Stimulated activated CD4-positive, alpha-beta T cell treated with anti-CD3 and anti-CD28 coated beads, Interleukin-12 subunit alpha, Interleukin-12 subunit beta, amount 100 ng/mL, for 24 hours (primary cell): ENCODE measurements around the gene CSAD.
"Not testable (repeated sequence)": the region's sequence is repeated elsewhere in the genome, so short reads cannot be mapped to it uniquely, and the experiment has no call there.

Source experiments
- DNase-seq, 2 experiments: peaks; one replicate each; pipeline ENCODE4 v3.0.0-alpha.2; 2020; ENCODE audit warnings: low read depth in 2 of 2

CSAD gene

DNA sequence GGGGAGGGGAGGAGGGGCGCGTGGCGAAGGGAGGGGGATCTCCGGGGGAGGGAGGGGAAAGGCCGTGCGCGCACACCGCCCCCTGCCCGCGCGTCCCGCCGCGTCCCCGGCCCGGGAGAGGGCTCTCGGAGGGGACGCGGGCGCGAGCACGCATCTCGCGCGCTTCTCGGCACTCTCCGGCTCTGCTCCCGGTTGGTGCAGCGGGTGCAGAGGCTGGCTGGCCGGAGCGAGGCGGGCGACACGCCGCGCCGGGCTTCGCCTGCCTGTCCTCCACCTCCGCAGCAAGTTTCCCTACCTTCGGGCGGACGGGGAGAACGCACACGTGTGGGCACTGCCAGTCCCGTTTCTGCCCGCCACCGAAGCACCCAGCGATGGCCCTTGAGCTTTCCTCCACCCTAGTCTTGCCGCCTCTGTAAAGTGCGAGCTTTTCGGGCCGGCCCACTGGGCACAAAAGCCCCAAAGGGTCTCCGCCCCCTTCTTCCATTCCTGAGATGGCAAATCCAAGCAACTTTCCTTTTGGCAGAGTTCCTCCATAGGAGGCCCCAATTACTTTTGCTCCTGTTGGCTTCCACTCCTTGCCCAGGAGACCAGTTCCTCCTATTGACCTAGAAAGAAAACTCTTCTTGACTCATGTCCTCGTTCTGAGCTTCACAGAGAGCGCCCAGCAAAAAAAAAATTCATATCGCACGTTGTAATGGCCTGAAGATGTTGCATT is 363 bp upstream of the CSAD start:
- peak; percentile 60 to 72 for DNase-seq

DNA sequence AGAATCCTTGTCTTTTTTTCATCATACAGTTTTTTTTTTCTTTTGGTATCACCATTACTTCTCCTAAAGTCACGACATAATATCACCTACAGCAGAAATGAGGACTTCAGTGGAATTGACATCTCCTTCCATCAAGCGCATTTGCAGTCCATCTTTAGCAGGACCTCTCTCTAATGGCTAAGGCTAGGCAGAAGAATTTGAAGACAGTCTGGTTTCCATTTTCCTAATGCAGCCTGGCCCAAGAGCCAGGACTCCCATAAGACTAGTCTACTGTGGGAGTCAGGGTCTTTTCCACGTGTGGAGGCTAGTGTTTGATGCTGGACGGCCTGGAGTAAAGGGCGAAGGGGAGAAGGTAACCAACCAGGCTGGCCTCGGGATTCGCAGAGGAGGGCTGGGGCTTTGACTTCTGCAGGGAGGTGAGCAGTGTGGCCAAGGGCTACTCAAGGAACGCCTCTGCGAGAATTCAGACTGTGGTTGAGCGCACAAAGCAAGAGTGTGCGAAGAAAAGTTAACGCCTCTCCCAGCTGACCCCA is 972 bp downstream of the CSAD start:
- DNase-seq, result no peak

DNA sequence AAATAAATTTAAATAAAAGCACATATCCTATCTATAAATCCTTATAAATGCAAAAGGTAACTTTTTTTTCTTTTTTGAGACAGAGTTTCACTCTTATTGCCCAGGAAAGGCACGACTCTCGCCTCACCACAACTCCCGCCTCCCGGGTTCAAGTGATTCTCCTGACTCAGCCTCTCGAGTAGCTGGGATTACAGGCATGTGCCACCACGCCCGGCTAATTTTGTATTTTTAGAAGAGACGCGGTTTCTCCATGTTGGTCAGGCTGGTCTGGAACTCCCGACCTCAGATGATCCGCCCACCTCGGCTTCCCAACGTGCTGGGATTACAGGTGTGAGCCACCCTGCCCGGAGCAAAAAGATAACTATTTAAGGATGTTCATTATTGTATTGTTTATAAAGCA is 1.9 kb downstream of the CSAD start:
- DNase-seq, result not testable (repeated sequence)

DNA sequence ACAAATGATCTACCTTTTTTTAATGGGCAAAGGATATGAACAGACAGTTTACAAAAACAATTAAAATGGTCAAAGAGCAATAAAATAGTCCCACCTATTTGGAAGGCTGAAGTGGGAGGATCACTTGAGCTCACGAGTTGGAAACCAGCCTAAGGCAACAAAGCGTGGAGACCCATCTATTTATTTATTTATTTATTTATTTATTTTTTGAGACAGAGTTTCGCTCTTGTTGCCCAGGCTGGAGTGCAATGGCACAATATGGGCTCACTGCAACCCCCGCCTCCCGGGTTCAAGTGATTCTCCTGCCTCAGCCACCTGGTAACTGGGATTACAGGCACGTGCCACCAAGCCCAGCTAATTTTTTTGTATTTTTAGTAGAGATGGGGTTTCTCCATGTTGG is 3.3 kb downstream of the CSAD start:
- not testable (repeated sequence) for DNase-seq

DNA sequence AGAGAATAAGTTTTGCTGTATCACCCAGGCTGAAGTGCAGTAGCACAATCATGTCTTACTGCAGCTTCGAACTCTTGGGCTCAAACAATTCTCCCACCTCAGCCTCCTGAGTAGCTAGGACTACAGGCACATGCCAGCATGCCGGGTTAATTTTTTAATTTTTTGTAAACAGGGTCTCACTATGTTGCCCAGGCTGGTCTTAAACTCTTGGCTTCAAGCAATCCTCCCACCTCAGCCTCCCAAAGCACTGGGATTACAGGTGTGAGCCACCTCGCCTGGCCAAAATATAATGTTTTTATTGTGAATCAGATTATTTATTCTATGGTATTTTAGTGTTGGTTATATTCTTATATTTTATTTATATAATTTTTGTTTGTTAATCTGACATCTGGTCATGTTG is 4.0 kb downstream of the CSAD start:
- DNase-seq, result no peak

DNA sequence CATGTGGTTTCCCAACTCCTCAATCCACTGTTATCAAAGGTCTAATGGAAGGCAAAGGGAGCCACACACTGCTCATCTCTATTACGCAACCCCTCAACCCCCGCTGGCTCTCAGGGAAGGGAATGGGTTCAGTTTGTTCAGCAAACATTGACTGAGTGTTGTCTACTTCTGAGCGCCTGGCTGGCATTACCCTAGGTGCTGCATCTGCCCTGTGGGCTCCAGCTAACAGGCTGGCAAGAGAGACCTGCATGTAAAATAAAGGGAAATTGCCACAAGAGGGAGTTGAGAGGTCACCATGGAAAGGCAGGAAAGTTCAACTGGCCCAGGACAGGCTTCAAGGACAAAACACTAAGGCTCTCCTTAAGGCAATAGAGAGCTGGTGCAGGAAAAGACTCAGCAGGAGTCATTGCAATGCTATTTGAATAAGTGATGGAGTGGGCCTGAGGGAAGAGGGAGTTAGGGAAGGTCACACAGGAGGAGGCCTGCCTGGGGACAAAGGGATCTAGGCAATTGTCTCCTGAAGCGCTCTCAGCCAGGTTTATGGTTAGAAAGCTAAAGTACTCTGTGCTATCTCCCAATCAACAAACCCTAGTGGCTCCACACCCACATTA is 5.7 kb downstream of the CSAD start:
- no peak for DNase-seq

DNA sequence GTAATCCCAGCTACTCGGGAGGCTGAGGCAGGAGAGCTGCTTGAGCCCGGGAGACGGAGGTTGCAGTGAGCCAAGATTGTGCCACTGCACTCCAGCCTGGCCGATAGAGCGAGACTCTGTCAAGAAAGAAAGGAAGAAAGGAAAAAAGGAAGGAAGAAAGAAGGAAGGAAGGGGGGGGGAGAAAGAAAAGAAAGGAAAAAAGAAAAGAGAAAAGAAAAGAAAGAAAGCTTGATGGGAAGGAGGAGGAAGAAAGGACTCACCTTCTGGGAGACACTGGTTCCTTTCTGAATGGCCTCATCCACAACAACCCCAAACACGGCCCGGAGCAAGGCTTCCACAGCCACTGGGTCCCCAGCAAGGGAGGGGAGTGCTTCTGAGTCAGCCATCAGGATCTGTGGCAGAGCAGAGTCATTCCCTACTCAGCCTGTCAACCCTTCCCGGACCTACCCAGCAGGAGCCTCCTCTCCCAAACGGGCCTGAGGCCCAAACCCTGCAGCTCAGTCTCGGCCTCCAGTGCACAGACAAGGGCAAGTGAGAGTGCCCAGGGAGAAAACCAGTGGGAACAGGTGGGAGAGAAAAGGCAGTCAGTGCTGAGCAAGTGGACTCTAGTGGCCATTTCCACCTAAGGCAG is 7.5 kb downstream of the CSAD start:
- no peak for DNase-seq

DNA sequence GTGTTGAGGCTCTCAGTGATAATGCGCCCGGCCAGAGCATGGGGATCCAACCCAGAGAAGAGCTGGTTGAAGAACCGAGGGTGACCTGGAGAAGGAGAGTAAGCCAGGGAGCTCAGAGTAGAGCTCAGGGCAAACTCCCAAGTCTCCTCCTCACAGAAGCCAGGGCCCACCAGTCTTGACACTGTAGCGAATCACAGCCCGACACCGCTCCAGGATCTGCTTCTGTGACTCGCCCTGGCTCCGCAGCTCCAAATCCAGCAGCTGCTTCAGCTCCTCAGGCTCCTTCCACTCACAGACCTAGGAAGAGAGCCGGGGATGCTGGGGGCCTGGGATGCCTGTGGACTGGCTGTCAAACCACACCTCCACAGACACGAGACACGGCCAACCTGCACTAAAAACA is 8.4 kb downstream of the CSAD start:
- no peak for DNase-seq

DNA sequence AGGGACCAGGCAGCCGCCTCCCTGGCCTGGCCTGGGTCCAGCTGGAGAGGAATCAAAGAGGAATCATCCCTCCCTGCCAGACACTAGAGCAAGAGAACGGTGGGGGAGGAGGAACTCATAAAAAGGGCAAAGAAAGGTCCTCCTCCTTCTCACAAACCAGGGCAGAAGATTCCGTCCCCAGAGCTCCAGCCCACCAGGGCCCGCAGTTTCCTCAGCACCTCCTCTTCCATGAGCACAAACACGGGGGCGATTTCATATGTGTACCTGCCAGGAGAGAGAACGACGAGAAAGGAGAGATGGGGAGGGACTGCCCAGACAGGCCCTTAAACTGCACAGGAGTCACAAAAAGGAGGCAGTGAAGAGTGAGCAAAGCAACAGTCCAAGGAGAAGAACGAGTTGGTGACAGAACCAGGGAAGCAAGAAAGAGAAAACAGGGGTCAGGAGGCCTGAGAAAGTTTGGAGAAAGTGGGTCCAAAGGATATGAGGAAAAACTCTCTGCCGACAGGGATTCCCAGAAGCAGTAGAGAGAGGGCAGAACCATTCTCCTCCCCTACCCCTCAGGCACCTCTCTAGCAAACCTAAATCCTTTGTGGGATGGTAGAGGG is 8.9 kb downstream of the CSAD start:
- no peak for DNase-seq

DNA sequence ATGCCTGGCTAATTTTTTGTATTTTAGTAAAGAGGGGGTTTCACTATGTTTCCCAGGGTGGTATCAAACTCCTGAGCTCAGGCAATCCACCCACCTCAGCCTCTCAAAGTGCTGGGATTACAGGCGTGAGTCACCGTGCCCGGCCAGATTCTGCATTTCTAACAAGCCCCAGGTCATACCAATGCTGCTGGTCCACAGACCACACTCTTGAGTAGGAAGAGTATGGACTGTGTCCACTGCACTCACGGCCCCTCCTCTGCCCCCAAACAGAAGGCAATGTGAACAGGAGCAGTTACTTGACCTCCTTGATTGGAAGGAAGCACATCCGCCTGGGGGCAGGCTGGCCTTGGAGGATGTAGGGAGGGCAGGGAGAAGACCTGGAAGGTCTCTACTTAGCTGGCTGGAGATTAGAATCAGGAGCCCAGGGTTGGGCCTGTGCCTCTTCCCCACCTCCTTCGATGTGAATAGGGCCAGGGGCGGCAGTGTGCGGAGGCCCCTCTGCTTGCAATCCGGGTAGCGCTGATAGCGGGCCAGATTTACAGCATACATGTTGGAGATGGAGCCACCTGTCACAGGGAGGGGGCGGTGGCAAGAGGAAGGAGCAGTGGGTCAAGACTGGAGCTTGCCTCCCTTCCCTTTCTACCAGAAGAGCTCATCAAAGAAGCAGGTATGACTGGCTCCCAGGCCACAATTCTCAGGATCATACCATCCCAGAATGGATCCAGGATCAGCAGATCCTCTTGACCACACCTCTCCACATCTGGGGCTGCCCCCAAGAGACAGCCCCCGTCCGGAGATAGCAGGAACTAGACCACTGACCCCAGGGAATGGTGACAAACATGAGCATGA is 9.6 kb downstream of the CSAD start:
- no peak for DNase-seq

DNA sequence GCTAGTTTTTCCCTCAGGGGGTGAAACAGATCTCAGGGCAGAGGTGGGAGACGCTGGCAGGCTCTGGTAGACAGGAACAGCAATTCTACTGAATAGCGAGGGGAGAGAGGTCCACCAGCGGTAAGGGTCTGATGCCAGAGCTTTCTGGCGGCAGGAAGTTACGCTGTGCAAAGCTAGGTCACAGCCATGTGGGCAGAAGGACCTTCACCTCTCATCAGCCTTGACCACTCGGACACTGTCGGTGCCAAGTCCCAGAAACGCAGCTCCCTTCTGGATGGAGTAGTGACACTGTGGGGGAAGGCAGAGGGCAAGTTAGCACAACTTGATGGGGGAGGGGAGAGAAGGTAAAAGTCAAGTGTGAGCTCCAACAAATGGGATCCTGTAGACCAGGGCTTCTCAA is 10.5 kb downstream of the CSAD start:
- no peak for DNase-seq

DNA sequence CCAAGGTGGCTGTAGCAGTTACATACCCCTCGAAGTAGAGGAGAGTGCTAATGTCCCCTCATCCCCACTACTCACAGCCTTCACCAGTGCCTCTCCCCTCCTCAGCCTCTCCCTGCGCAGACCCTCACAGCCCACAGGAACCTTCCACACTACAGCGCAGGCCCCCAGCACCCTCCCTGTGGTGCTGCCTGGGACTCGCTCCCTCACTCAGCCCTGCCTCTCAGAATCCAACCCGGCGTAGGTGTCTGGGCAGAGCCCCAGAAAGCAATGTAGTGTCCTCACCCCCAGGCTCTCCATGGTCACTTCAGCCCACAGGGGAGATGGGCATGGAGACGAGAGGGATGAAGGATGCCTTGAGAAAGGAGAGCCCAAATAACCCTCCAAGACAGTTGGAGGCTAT is 11.1 kb downstream of the CSAD start:
- no peak for DNase-seq

DNA sequence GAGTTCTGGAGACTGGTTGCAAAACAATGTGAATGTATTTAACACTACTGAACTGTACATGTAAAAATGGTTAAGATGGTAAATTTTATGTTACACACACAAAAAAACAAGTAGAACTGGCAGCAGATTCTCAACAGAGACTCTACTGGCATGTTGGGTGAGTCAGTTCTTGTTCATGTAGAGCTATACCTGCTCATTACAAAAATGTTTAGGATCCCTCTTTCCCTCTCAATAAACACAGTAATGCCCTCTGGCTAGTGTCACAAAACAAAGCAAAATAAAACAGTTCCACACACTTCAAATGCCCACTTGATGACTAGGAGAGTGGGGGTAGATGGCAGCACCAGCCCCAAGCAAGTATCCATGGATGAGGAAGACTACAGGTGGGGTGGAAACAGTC is 13.9 kb downstream of the CSAD start:
- no peak for DNase-seq

DNA sequence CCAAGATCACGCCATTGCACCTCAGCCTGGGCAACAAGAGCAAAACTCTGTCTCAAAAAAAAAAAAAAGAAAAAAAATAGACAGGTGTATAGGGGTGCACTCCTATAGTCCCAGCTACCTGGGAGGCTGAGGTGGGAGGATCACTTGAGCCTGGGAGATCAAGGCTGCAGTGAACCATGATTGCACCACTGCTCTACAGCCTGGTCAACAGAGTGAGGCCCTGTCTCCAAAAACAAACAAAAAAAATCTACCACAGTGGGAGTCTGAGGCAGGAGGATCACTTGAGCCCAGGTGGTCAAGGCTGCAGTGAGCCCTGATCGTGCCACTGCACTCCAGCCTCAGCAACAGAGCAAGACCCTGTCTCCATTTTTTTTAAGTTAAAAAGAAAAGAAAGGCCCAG is 17.7 kb downstream of the CSAD start:
- not testable (repeated sequence) for DNase-seq

DNA sequence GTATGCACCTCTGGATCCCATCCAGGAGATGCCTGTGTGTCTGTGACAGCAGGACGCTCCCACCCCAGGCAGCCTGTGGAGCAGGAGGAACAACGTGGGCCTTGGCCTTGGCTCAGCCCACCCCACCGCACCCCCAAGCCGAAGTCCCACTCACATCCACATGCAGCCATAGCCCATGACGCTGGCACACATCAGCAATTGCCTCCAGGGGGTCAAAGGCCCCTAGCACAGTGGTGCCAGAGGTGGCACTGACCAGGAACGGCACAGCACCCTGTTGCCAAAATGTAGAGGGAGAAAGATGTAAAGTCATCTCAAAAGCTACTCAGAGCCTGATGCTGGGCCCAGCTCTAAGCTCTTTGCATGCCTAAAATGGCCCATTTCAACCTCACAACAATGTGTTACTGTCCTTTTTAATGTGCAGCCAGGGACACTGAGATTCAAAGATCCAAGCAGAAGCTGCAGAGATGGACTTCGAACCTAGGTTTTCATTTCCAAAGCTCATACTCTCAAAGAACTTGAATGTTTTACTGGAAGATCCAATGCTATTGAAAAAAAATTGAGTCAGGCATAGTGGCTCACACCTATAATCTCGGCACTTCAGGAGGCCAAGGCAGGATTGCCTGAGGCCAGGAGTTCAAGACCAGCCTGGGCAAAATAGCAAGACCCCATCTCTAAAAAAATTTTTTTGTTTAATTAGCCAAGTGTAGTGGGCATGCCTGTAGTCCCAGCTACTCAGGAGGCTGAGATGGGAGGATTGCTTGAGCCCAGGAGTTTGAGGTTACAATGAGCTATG is 19.4 kb downstream of the CSAD start:
- no peak for DNase-seq

DNA sequence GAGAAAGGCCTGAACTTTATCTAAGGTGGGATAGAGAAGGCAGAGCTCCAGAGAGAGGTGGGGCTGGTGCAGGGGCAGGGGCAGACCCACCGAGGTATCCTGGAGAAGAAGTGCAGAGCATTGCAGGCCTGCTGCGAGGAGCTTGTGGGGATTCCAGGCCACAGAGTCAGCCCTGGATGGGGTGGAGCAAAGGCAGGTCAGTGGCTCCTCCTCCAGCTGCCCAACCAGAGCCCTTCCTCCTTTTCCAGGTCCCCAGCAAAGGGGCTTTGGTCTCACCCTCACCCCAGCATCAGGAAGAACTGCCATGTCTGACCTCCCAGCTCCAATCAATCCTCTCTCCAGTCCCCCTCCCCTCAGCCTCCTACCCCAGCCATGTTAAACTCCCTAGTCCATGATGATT is 20.1 kb downstream of the CSAD start:
- no peak for DNase-seq

DNA sequence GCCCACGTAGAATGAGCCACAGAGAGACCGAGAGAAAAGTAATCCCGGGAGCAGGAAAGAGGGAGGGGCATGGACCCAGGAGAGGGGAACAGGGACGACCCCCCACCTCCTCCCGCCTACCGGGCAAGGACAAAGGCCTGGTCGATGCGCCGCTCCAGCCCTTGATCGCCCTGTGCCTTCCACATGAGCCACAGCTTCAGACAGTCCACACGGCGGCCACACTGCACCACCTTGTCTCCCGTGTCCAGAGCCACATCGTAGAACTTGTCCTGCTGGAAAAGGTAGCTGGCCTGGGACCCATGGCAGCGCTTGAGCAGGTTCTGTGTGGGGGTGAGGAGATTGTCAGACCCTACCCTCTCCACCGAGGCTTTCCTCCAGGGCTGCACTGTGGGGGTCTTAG is 20.7 kb downstream of the CSAD start:
- no peak for DNase-seq

DNA sequence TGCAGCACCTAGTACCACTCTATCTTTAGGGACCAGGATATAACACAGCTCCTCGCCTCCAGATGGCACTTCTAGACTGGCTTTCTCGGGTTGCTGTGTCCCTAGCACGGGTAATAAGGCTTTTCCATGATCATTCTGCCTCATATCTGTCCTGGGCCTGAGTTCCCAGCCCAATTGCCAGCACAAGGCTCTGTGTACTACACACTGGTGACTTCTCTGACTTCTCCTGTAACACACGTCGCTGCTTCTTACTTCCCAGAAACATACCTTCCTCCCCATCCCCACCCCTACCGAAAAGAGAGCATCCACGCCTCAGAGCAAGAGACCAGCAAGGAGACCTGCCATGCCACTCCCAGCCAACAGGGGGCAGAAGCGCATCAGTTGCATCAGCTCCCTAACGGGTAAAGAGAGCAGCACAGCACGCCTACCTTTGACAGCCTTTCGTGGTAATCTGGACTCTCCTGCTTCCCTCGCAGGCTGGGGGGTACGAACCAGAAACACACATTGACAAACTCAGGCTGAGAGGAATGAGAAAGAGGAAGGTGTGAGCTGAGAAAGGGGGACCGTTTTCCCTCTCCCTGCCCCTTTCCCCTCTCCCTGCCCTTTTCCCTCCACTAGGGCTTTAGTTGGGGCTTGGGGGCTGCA is 21.4 kb downstream of the CSAD start:
- peak; percentile 82 to 91 for DNase-seq

DNA sequence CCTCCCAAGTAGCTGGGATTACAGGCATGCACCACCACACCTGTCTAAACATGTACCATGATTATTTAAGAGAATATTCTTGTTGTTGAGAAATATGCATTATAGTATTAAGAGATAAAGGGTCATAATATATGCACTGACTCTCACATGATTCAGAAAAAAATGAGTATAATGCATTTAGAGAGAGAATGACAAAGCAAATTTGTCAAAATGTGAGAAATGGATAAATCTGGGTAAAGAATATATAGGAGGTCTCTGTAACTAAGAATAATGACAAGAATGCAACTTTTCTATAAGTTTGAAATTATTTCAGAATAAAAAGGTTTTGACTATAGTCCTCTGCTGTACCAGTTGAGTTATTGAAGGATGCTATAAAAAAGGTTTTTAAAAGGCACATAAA is 28.3 kb downstream of the CSAD start:
- DNase-seq, result no peak

DNA sequence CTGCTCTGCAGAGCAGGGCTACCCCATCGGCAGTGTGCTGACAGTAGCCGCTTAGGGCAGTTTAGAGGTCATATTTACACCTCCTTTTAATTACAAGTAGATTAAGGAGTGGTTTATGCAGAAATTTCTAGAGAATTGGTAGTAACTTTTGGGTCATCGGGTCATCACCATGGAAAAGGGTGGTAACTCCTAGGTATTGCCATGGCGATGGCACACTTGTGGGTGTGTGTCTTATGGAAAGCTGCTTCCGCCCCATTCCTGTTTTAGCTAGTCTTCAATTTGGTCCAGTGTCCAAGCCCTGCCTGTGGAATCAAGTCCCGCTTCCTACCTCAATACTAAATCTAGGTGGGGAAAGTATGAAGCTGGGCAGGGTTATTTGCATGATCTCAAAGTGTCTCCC is 29.7 kb downstream of the CSAD start:
- no peak for DNase-seq
